ENCODE results near the gene TACR2.

- TF ChIP-seq CTCF (IDR thresholded peaks at IDR 0.05 in 4 of 5, conservative IDR thresholded peaks at IDR 0.05 in 1 of 5) (no peak), POLR2A (IDR thresholded peaks at IDR 0.05) (no peak)
Measured at GRCh38 chr10:69366738-69367137, 50.0 kb downstream of the TACR2 start.
